GM12873 (cell line): Measurements from ENCODE around the gene TMEM255B.

Source experiments
- TF ChIP-seq, protein P1 (sequence below): IDR thresholded peaks from 2 replicates; pipeline ENCODE4 v1.5.1; 2012; ENCODE audit warnings: low read depth, mild to moderate bottlenecking, moderate library complexity, low read length, control low read depth; ENCODE audit not compliant: insufficient read depth; ENCODE audit errors: missing control alignments

The TMEM255B gene

GRCh38 chr13:113777311-113778260 is 18.6 kb downstream of the TMEM255B start:
- TF ChIP-seq, protein P1, sequence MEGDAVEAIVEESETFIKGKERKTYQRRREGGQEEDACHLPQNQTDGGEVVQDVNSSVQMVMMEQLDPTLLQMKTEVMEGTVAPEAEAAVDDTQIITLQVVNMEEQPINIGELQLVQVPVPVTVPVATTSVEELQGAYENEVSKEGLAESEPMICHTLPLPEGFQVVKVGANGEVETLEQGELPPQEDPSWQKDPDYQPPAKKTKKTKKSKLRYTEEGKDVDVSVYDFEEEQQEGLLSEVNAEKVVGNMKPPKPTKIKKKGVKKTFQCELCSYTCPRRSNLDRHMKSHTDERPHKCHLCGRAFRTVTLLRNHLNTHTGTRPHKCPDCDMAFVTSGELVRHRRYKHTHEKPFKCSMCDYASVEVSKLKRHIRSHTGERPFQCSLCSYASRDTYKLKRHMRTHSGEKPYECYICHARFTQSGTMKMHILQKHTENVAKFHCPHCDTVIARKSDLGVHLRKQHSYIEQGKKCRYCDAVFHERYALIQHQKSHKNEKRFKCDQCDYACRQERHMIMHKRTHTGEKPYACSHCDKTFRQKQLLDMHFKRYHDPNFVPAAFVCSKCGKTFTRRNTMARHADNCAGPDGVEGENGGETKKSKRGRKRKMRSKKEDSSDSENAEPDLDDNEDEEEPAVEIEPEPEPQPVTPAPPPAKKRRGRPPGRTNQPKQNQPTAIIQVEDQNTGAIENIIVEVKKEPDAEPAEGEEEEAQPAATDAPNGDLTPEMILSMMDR = no peak

- TF ChIP-seq, protein P1 = no peak
These were observed 22.5 kb downstream of the TMEM255B start for GRCh38 chr13:113781571-113781970.

DNA sequence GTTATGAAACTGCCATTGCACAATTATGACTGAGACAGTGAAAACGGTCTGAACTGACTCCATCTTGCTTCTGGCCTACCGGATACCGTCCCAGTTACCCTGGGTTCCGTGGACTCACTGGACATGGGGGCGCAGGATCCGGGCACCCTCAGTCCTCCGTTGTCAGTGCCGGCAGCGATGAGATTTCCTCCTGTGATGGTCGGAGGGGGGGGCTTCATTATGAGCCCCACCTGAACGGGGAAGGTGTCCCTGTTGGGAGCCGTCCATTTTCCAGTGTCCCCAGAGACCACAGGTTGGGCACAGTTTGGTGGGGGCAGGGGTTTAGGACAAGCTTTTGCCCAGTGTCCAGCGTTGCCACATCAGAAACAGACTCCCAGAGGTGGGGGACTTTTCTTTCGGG is 23.4 kb downstream of the TMEM255B start:
- TF ChIP-seq, protein P1 = no peak

GRCh38 chr13:113783200-113783881 is 24.3 kb downstream of the TMEM255B start:
- TF ChIP-seq, protein P1 = no peak

DNA sequence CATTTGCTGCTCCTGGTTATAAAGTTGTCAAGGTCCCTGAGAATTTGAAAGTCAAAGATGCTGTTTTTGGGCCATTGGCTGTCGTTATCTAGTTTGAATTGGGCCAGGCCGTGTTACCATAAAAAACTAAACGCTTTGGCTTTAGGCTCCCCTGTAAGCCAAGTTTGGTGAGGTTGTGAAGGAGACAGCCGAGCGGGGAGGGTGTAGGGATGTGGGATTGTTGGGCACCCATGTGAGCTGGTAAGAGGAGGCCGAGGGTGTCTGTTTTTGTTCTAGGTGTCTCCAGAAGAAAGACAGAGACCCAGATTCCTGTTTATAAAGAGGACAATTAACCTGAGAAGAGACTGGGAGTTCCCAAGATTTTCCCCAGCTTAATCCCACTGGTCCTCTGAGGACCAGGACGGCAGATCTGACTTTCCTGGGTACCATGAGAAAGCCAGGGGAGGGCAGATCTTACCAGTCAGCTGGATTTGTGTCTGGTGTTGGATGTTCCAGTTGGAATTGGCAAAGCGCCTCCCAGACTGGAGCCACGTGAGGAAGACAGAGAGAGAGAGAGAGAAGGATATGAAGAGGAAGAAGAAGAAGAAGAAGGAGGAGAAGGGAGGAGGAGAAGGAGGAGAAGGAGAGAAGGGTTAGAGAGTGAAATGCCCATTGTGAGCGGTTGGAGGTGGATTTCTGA is 25.1 kb downstream of the TMEM255B start:
- TF ChIP-seq, protein P1 = no peak

DNA sequence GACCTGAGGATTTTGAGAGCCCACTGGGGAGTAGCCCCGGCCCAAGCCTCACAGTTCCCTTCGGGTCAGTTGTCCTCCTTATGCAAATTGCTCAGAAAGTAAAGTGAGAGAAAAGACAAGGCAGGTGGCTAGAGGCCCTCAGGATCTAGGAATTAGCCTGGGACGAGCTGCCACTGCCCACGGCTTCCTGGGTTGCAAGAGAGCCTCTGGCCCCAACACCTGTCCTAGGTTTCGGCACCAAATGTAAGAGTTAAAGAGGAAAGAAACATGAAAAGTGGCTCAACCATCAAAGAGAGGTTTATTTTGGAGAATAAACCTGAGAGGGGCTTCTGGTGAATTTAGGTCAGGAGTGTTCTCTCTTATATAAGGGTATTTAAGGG is 25.6 kb downstream of the TMEM255B start:
- TF ChIP-seq, protein P1 = no peak
